Right lobe of liver (tissue), 4 donors: Measurements from ENCODE around the gene ADGRL4.

Experiments used
- CTCF ChIP-seq, 4 donors: fragments of 200-600 bp in 3 of 4; fragments of 450-650 bp in 1 of 4; IDR thresholded peaks; one replicate each; pipeline versions ENCODE4 v1.5.1 to v1.8.0; 2016 to 2022; ENCODE audit warnings: antibody characterized with exemption in 4 of 4, mild to moderate bottlenecking in 2 of 4
- POLR2A ChIP-seq: fragments of 450-650 bp; IDR thresholded peaks from one replicate; pipeline ENCODE4 v1.6.1; 2017; ENCODE audit warnings: antibody characterized with exemption, mild to moderate bottlenecking
- donor health status: DM: no; HTN: no; CAD: no.
- donor health status: DM: no; HTN: no; CAD: no.
- donor health status: DM: no; HTN: yes; CAD: no.

GRCh38 chr1:78950826-78951225 lies 55.7 kb downstream of the ADGRL4 start:
- TF ChIP-seq CTCF (IDR thresholded peaks at IDR 0.05): no peak
- no peak for TF ChIP-seq POLR2A
